Mammary epithelial cell (primary cell): Measurements from ENCODE around the gene USB1.

ENCODE experiments used
- EZH2 ChIP-seq: IDR thresholded peaks from 2 replicates; pipeline ENCODE4 v1.6.1; 2012; ENCODE audit warnings: low read length, inconsistent platforms, borderline replicate concordance
- TF ChIP-seq, protein P1 (sequence below), 2 donors: IDR thresholded peaks in 1 of 2; conservative IDR thresholded peaks in 1 of 2; 2 replicates each; pipeline ENCODE4 v1.5.1; 2011 to 2012; ENCODE audit warnings: inconsistent platforms in 2 of 2, low read length in 2 of 2, mild to moderate bottlenecking in 2 of 2, control low read depth in 1 of 2, low read depth in 1 of 2; ENCODE audit not compliant: insufficient read depth in 1 of 2; ENCODE audit errors: extremely low read depth in 1 of 2

DNA sequence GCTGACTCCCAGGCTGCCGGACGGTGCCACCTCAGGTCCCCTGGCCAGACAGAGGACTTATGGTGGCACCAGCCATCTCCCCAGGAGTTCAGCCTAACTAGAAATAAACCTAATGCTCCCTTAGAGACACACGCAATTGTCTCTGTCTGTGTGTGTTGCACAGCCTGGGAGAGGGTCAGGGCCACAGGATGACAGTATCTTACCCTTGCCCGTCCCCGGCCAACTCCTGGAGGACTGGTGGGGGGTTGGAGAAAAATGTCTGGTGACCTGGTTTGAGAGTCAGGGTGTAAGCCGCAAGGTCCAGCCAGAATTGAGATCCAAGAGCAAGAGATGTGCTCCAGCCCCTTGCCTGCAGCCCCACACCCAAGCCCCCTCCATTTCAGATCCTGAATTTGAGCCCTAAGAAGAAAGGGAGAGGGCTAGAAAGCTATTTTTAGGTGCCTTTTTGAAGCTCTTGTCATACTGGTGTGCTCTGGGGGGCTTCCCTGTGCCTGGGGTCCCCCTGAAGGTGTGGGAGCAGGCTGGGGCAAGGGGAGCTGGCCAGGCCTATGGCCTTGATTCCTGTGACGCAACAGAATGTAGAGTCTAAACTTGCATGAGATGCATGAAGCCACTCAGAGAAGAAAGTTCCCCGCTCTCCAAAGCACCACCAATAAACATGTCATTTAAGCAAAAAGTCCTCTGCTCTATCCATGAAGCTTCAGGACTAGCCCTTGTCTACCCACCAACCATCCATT is 13.6 kb upstream of the USB1 start:
- no peak for TF ChIP-seq EZH2
- TF ChIP-seq, protein P1, sequence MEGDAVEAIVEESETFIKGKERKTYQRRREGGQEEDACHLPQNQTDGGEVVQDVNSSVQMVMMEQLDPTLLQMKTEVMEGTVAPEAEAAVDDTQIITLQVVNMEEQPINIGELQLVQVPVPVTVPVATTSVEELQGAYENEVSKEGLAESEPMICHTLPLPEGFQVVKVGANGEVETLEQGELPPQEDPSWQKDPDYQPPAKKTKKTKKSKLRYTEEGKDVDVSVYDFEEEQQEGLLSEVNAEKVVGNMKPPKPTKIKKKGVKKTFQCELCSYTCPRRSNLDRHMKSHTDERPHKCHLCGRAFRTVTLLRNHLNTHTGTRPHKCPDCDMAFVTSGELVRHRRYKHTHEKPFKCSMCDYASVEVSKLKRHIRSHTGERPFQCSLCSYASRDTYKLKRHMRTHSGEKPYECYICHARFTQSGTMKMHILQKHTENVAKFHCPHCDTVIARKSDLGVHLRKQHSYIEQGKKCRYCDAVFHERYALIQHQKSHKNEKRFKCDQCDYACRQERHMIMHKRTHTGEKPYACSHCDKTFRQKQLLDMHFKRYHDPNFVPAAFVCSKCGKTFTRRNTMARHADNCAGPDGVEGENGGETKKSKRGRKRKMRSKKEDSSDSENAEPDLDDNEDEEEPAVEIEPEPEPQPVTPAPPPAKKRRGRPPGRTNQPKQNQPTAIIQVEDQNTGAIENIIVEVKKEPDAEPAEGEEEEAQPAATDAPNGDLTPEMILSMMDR (conservative IDR thresholded peaks at IDR 0.05 in 1 of 2, IDR thresholded peaks at IDR 0.05 in 1 of 2; ENCODE audit: extremely low read depth in 1 of 2, insufficient read depth in 1 of 2, low read depth in 1 of 2, low read length in 2 of 2): no peak
